ENCODE results near the gene AOPEP.

- TF ChIP-seq CTCF (IDR thresholded peaks at IDR 0.05), result no peak
- no peak for TF ChIP-seq POLR2A (IDR thresholded peaks at IDR 0.05; ENCODE audit: low read depth)
Measured at GRCh38 chr9:95026148-95026524, 299.6 kb downstream of the AOPEP start.

Measured in esophagus muscularis mucosa (tissue), 3 donors.